Measurements from ENCODE around the gene RP9. TPM values are rescaled to one million over a fixed set of nuclear protein-coding genes. Genes with fewer than 3 reads are reported as not detected.

RP9 gene
- total and polyA plus RNA-seq, 2 of the 13 experiments (the other 11 are each of a cell fraction or from before 2014, with no cell fraction given), result 14.2 to 18.6 TPM

GRCh38 chr7:33062023-33062781 is 47.0 kb downstream of the RP9 start, which contains the start of gene NT5C3A (continued):
- TF ChIP-seq ZBTB7B (CRISPR knock-in tag; IDR thresholded peaks at IDR 0.05), result 0 out of 2 replicates have a peak, but pooled peaks have one; percentile 46
- TF ChIP-seq ZNF589 (CRISPR knock-in tag; conservative IDR thresholded peaks at IDR 0.05), result no peak; the same call in 1 of the 2 replicates
- peak; percentile 73 for TF ChIP-seq ZNF563 (CRISPR knock-in tag; IDR thresholded peaks at IDR 0.05)
- TF ChIP-seq FOXA3 (CRISPR knock-in tag; IDR thresholded peaks at IDR 0.05), result no peak; the same call in 1 of the 2 replicates
- no peak for TF ChIP-seq MLXIP (CRISPR knock-in tag; IDR thresholded peaks at IDR 0.05; ENCODE audit: borderline replicate concordance)
- TF ChIP-seq MTERF4 (CRISPR knock-in tag; IDR thresholded peaks at IDR 0.05), result peak; percentile 51; the same call in 1 of the 2 replicates
- TF ChIP-seq, protein P1, sequence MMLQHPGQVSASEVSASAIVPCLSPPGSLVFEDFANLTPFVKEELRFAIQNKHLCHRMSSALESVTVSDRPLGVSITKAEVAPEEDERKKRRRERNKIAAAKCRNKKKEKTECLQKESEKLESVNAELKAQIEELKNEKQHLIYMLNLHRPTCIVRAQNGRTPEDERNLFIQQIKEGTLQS (CRISPR knock-in tag; IDR thresholded peaks at IDR 0.05), result no peak
- TF ChIP-seq MYPOP (CRISPR knock-in tag; IDR thresholded peaks at IDR 0.05), result no peak; the same call in none of the 2 replicates
- TF ChIP-seq PCBP1 (IDR thresholded peaks at IDR 0.05; ENCODE audit: borderline replicate concordance, low read depth, low read length), result no peak
- TF ChIP-seq ZNF138 (CRISPR knock-in tag; IDR thresholded peaks at IDR 0.05; ENCODE audit: low read depth), result no peak
- 0 out of 2 replicates have a peak, but pooled peaks have one; percentile 2 for TF ChIP-seq ZKSCAN8 (CRISPR knock-in tag; IDR thresholded peaks at IDR 0.05; ENCODE audit: borderline replicate concordance)
- no peak for TF ChIP-seq ZBED4 (CRISPR knock-in tag; IDR thresholded peaks at IDR 0.05; ENCODE audit: borderline replicate concordance)
- TF ChIP-seq REL (CRISPR knock-in tag; conservative IDR thresholded peaks at IDR 0.05), result 0 out of 2 replicates have a peak, but pooled peaks have one; percentile 45
- TF ChIP-seq MEIS2 (CRISPR knock-in tag; IDR thresholded peaks at IDR 0.05), result peak; percentile 71
- TF ChIP-seq NR2F6 (IDR thresholded peaks at IDR 0.05), result no peak
- no peak for TF ChIP-seq NR2F6 (CRISPR knock-in tag; IDR thresholded peaks at IDR 0.05)
- no peak for TF ChIP-seq SOX5 (CRISPR knock-in tag; IDR thresholded peaks at IDR 0.05; ENCODE audit: borderline replicate concordance)
- no peak; the same call in 1 of the 2 replicates for TF ChIP-seq NFKBIZ (CRISPR knock-in tag; IDR thresholded peaks at IDR 0.05)
- no peak for TF ChIP-seq ZBTB25 (CRISPR knock-in tag; IDR thresholded peaks at IDR 0.05)
